ENCODE measurements around the gene ITPRID1. TPM values are rescaled to one million over a fixed set of nuclear protein-coding genes. Genes with fewer than 3 reads are reported as not detected.

ITPRID1 gene
- total and polyA plus RNA-seq, 9 of the 15 experiments (the other 6 are each of a cell fraction or from before 2014, with no cell fraction given), result not detected

GRCh38 chr7:31563522-31563921 lies 49.6 kb downstream of the ITPRID1 start (continued):
- TF ChIP-seq, protein P1, sequence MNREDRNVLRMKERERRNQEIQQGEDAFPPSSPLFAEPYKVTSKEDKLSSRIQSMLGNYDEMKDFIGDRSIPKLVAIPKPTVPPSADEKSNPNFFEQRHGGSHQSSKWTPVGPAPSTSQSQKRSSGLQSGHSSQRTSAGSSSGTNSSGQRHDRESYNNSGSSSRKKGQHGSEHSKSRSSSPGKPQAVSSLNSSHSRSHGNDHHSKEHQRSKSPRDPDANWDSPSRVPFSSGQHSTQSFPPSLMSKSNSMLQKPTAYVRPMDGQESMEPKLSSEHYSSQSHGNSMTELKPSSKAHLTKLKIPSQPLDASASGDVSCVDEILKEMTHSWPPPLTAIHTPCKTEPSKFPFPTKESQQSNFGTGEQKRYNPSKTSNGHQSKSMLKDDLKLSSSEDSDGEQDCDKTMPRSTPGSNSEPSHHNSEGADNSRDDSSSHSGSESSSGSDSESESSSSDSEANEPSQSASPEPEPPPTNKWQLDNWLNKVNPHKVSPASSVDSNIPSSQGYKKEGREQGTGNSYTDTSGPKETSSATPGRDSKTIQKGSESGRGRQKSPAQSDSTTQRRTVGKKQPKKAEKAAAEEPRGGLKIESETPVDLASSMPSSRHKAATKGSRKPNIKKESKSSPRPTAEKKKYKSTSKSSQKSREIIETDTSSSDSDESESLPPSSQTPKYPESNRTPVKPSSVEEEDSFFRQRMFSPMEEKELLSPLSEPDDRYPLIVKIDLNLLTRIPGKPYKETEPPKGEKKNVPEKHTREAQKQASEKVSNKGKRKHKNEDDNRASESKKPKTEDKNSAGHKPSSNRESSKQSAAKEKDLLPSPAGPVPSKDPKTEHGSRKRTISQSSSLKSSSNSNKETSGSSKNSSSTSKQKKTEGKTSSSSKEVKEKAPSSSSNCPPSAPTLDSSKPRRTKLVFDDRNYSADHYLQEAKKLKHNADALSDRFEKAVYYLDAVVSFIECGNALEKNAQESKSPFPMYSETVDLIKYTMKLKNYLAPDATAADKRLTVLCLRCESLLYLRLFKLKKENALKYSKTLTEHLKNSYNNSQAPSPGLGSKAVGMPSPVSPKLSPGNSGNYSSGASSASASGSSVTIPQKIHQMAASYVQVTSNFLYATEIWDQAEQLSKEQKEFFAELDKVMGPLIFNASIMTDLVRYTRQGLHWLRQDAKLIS (CRISPR knock-in tag; IDR thresholded peaks at IDR 0.05), result no peak
- no peak for TF ChIP-seq HOXB6 (CRISPR knock-in tag; IDR thresholded peaks at IDR 0.05; ENCODE audit: borderline replicate concordance)

- WGBS (ENCODE audit: insufficient coverage, low coverage, missing lambda C conversion rate), result 2% methylated on average over 3 of the region's 3 CpGs
- CTCF ChIA-PET (ENCODE audit: low intra/inter-chr PET ratio), result no interaction called here
- intact Hi-C loops (cut with micrococcal nuclease) (no loop called here), in situ Hi-C loops (cut with MboI) (no loop called here)
- H3K9me1 ChIP-seq (ENCODE audit: control insufficient read depth, insufficient read depth, low read length), result no peaks in the 10 kb centered on the region
- ATAC-seq, result no peak
- no peaks in the 10 kb centered on the region for H3K27me3 ChIP-seq (ENCODE audit: control insufficient read depth in 2 of 2, insufficient read depth in 2 of 2, low read length in 2 of 2)
- no peaks in the 10 kb centered on the region for H4K20me1 ChIP-seq (replicated peaks; ENCODE audit: control insufficient read depth, insufficient read depth, low read length)
- no peaks in the 10 kb centered on the region for H3K79me2 ChIP-seq (ENCODE audit: control insufficient read depth, insufficient read depth, low read length)
- no peak overlapping the region for H3K27ac ChIP-seq (ENCODE audit: extremely low read depth, low read depth, low read length)
- no TSS peak for BruUV-seq (replicated peaks)
- H2AFZ ChIP-seq (ENCODE audit: low read depth, low read length), result no peak overlapping the region
- no peaks in the 10 kb centered on the region for H3K9me3 ChIP-seq (replicated peaks; ENCODE audit: control insufficient read depth, insufficient read depth, low read depth, low read length)
- no peak for DNase-seq (ENCODE audit: extremely low read depth in 1 of 4, low spot score in 3 of 4)
- no peak for FAIRE-seq
- no peak overlapping the region for H3K4me3 ChIP-seq
- H3K4me1 ChIP-seq (replicated peaks in 1 of 2; ENCODE audit: control insufficient read depth in 2 of 2, insufficient read depth in 2 of 2, low read length in 2 of 2), result no peaks in the 10 kb centered on the region
- POLR2A ChIA-PET, result no interaction called here
- H3K4me2 ChIP-seq (ENCODE audit: insufficient read depth, low read length), result no peak overlapping the region
- H3K36me3 ChIP-seq (ENCODE audit: control insufficient read depth, insufficient read depth, low read length), result no peaks in the 10 kb centered on the region
- H3K9ac ChIP-seq (ENCODE audit: insufficient read depth in 1 of 2, low read depth in 2 of 2, low read length in 2 of 2), result no peak overlapping the region
- TF ChIP-seq SNIP1 (IDR thresholded peaks at IDR 0.05; ENCODE audit: low read depth) (no peak), TCF3 (CRISPR knock-in tag; IDR thresholded peaks at IDR 0.05) (no peak), SAP30 (IDR thresholded peaks at IDR 0.05; ENCODE audit: borderline replicate concordance, insufficient read depth, low read depth, low read length, poor library complexity, severe bottlenecking) (no peak), STAT5A (IDR thresholded peaks at IDR 0.05; ENCODE audit: borderline replicate concordance, low read length) (no peak), MYC (IDR thresholded peaks at IDR 0.05; ENCODE audit: low read depth, low read length) (no peak), MYC (CRISPR knock-in tag; IDR thresholded peaks at IDR 0.05; ENCODE audit: borderline replicate concordance, low read depth) (no peak), ZNF778 (CRISPR knock-in tag; IDR thresholded peaks at IDR 0.05) (no peak), EZH2 (IDR thresholded peaks at IDR 0.05; ENCODE audit: borderline replicate concordance, low read depth, low read length) (no peak), GTF2A2 (tag; IDR thresholded peaks at IDR 0.05) (no peak), CBX3 (IDR thresholded peaks at IDR 0.05; ENCODE audit: borderline replicate concordance in 1 of 2, low read length in 2 of 2) (no peak), IRF2 (CRISPR knock-in tag; IDR thresholded peaks at IDR 0.05) (no peak)
- TF ChIP-seq, protein P2, sequence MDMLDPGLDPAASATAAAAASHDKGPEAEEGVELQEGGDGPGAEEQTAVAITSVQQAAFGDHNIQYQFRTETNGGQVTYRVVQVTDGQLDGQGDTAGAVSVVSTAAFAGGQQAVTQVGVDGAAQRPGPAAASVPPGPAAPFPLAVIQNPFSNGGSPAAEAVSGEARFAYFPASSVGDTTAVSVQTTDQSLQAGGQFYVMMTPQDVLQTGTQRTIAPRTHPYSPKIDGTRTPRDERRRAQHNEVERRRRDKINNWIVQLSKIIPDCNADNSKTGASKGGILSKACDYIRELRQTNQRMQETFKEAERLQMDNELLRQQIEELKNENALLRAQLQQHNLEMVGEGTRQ (CRISPR knock-in tag; IDR thresholded peaks at IDR 0.05), result no peak
- TF ChIP-seq, protein P3, sequence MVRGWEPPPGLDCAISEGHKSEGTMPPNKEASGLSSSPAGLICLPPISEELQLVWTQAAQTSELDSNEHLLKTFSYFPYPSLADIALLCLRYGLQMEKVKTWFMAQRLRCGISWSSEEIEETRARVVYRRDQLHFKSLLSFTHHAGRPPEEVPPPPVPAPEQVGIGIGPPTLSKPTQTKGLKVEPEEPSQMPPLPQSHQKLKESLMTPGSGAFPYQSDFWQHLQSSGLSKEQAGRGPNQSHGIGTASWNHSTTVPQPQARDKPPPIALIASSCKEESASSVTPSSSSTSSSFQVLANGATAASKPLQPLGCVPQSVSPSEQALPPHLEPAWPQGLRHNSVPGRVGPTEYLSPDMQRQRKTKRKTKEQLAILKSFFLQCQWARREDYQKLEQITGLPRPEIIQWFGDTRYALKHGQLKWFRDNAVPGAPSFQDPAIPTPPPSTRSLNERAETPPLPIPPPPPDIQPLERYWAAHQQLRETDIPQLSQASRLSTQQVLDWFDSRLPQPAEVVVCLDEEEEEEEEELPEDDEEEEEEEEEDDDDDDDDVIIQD (CRISPR knock-in tag; IDR thresholded peaks at IDR 0.05), result no peak
Measured at GRCh38 chr7:31563951-31564350, 50.1 kb downstream of the ITPRID1 start.
